ENCODE data around the gene MALRD1.

DNA sequence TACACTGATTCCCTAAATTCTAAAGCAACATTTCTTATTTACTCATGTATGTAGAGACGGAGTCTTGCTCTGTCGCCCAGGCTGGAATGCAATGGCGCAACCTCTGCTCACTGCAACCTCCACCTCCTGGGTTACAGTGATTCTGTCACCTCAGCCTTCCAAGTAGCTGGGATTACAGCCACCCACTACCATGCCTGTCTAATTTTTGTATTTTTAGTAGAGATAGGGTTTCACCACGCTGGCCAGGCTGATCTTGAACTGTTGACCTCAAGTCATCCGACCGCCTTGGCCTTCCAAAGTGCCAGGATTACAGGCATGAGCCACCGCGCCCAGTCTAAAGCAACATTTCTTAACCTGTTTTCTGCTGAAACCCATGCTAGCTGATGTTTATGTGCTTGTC, 540.0 kb downstream of the MALRD1 start:
- TF ChIP-seq POLR2AphosphoS5 (IDR thresholded peaks at IDR 0.05): no peak
- TF ChIP-seq, protein P1, sequence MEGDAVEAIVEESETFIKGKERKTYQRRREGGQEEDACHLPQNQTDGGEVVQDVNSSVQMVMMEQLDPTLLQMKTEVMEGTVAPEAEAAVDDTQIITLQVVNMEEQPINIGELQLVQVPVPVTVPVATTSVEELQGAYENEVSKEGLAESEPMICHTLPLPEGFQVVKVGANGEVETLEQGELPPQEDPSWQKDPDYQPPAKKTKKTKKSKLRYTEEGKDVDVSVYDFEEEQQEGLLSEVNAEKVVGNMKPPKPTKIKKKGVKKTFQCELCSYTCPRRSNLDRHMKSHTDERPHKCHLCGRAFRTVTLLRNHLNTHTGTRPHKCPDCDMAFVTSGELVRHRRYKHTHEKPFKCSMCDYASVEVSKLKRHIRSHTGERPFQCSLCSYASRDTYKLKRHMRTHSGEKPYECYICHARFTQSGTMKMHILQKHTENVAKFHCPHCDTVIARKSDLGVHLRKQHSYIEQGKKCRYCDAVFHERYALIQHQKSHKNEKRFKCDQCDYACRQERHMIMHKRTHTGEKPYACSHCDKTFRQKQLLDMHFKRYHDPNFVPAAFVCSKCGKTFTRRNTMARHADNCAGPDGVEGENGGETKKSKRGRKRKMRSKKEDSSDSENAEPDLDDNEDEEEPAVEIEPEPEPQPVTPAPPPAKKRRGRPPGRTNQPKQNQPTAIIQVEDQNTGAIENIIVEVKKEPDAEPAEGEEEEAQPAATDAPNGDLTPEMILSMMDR (IDR thresholded peaks at IDR 0.05): no peak
